ENCODE results near the gene TRIM47.

- TF ChIP-seq CTCF (IDR thresholded peaks at IDR 0.05), result peak; percentile 78
- no peak for TF ChIP-seq ZFX (IDR thresholded peaks at IDR 0.05; ENCODE audit: borderline replicate concordance)
Measured at GRCh38 chr17:75830164-75831031, 48.0 kb downstream of the TRIM47 start.
